ENCODE measurements around the gene PCAT7. TPM values are rescaled to one million over a fixed set of nuclear protein-coding genes. Genes with fewer than 3 reads are reported as not detected.

The PCAT7 gene
- total and polyA plus RNA-seq, 2 donors (not counting 3 experiments of a cell fraction or from before 2014, with no cell fraction given): not detected

DNA sequence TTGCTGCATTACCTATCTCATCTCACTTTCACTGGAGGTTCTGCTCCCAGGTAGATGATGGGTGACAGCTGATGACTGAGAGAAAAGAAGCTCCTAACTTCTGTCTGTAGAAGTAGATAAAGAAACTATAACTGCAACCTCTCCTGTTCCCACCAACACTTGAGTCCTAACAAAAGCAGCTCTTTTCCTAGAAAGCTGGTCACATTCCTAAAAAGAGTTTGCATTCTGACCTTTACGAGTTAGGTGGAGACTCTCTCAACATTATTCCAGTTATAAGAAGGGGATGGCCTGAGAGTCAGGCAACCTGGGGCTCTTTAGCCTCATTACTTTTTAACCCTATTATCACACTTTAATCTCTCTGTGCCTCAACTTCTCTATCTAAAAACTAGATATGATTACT, 8.9 kb upstream of the PCAT7 start:
- BruUV-seq (replicated peaks): no TSS peak
- Histone ChIP-seq H3K4me3 (replicated peaks in 1 of 3; ENCODE audit: insufficient read depth in 1 of 3, low read depth in 1 of 3, low read length in 3 of 3) (no peak overlapping the region), H3K27ac (ENCODE audit: insufficient read depth, low read depth, low read length) (no peak overlapping the region), H3K27me3 (ENCODE audit: control insufficient read depth in 2 of 2, insufficient read depth in 2 of 2, low read length in 2 of 2) (peaks cover 3% of the 10 kb centered on the region in 2 experiments), H4K20me1 (replicated peaks; ENCODE audit: control insufficient read depth, extremely low read depth, insufficient read depth, low read length) (no peaks in the 10 kb centered on the region), H3K4me2 (ENCODE audit: insufficient read depth, low read length) (no peak overlapping the region), H3K9me1 (replicated peaks; ENCODE audit: control insufficient read depth, extremely low read depth, insufficient read depth, low read length) (no peaks in the 10 kb centered on the region), H2AFZ (ENCODE audit: low read depth, low read length) (no peak overlapping the region), H3K36me3 (ENCODE audit: control insufficient read depth in 2 of 2, extremely low read depth in 1 of 2, insufficient read depth in 2 of 2, low read length in 2 of 2) (no peaks in the 10 kb centered on the region), H3K4me1 (ENCODE audit: control insufficient read depth, extremely low read depth, insufficient read depth, low read length) (no peaks in the 10 kb centered on the region), H3K9ac (replicated peaks; ENCODE audit: extremely low read depth, insufficient read depth, low read length) (no peak overlapping the region), H3K9me3 (replicated peaks; ENCODE audit: control insufficient read depth, insufficient read depth, low read length) (no peaks in the 10 kb centered on the region), H3K79me2 (ENCODE audit: control insufficient read depth, insufficient read depth, low read length) (no peaks in the 10 kb centered on the region)
- TF ChIP-seq EZH2 (IDR thresholded peaks at IDR 0.05; ENCODE audit: borderline replicate concordance, low read depth, low read length, severe bottlenecking) (no peak), JUN (IDR thresholded peaks at IDR 0.05; ENCODE audit: borderline replicate concordance, insufficient read depth, insufficient read length, low read depth) (no peak), POLR2AphosphoS5 (IDR thresholded peaks at IDR 0.05; ENCODE audit: insufficient read depth, low read depth, low read length) (no peak), GATA2 (IDR thresholded peaks at IDR 0.05; ENCODE audit: insufficient read depth, insufficient read length, low read depth, low read length) (no peak), FOS (IDR thresholded peaks at IDR 0.05; ENCODE audit: borderline replicate concordance, insufficient read depth, low read length) (no peak)
- TF ChIP-seq, protein P1, sequence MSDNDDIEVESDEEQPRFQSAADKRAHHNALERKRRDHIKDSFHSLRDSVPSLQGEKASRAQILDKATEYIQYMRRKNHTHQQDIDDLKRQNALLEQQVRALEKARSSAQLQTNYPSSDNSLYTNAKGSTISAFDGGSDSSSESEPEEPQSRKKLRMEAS (IDR thresholded peaks at IDR 0.05; ENCODE audit: insufficient read depth, insufficient read length): no peak
- TF ChIP-seq, protein P2, sequence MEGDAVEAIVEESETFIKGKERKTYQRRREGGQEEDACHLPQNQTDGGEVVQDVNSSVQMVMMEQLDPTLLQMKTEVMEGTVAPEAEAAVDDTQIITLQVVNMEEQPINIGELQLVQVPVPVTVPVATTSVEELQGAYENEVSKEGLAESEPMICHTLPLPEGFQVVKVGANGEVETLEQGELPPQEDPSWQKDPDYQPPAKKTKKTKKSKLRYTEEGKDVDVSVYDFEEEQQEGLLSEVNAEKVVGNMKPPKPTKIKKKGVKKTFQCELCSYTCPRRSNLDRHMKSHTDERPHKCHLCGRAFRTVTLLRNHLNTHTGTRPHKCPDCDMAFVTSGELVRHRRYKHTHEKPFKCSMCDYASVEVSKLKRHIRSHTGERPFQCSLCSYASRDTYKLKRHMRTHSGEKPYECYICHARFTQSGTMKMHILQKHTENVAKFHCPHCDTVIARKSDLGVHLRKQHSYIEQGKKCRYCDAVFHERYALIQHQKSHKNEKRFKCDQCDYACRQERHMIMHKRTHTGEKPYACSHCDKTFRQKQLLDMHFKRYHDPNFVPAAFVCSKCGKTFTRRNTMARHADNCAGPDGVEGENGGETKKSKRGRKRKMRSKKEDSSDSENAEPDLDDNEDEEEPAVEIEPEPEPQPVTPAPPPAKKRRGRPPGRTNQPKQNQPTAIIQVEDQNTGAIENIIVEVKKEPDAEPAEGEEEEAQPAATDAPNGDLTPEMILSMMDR (IDR thresholded peaks at IDR 0.05; ENCODE audit: extremely low read depth in 1 of 2, insufficient read depth in 1 of 2, low read depth in 1 of 2, low read length in 2 of 2): no peak
- ChIA-PET POLR2A (no interaction called here), CTCF (no interaction called here)
- FAIRE-seq (no peak), DNase-seq (ENCODE audit: low read depth, low spot score) (no peak)
- dilution Hi-C loops (cut with MboI; ENCODE audit: extremely low pct_ligation_motif_present, low sequenced_read_pairs): no loop called here
- intact Hi-C loops (cut with micrococcal nuclease): no loop called here
